SK-MEL-5 (cell line): Measurements from ENCODE around the gene SALL3. TPM values are rescaled to one million over a fixed set of nuclear protein-coding genes. Genes with fewer than 3 reads are reported as not detected.

ENCODE experiments used
- DNase-seq: peaks from one replicate; pipeline ENCODE4 v3.0.0-alpha.2; 2016; ENCODE audit warnings: low read depth, low spot score
- in situ Hi-C: cut with HindIII; loops from 2 replicates; pipeline ENCODE4 v1.10.0; 2016; ENCODE audit warnings: low sequenced_read_pairs, high pct_unique_total_duplicates, low pct_unique_long_range_greater_than_20kb
- total RNA-seq: library from RNA; depleted of rRNA; stranded (reverse); fragments of >200 nt; shearing (Covaris generic); gene quantifications from 2 replicates; pipeline ENCODE4 v1.2.3, GENCODE V29; 2014; rRNA removed

The SALL3 gene
- total RNA-seq, 1 experiment from 2014 or later, result not detected

DNA sequence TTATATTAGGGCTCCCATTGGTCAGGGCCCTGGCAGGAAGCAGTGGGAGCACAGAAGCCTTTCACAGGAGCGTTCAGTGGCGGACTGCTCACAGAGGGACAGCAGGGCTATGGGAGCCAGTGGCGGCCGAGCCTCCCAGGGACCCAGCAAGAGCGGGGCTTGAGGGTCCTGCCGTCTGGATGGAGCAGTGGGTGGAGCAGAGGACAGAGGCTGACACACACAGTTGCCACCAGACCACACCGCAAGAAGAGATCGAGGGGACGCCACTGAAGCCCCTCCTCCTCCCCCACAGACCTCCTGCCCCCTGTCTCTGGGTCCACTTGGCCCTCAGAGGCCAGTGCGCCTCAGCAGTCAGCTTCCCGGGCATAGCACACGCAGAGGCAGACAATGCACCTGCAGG, 39.3 kb downstream of the SALL3 start:
- no peak for DNase-seq
- in situ Hi-C loops, result no loop called here

- no peak for DNase-seq
- in situ Hi-C loops, result no loop called here
These were observed 40.3 kb downstream of the SALL3 start for GRCh38 chr18:79019881-79020280.

GRCh38 chr18:79022603-79023002, 43.0 kb downstream of the SALL3 start:
- in situ Hi-C loops, result no loop called here
- no peak for DNase-seq

DNA sequence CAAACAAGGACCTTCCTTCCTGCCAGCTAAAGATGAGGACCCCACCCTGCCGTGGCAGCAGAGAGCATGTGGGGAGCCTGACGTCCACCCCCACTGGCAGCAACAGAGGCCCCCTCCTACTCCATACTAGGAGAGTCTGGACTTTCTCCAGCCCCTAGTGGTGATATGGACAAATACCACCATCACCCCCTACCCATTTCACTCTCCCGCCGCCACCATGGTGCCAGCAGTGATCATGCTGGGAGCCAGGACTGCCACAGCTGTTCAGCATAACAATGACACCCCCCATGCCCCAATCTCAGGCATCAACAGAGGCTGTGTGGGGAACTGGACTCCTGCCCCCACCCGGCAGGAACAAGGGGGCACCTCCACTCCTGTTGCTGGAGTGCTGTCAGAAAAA, 46.9 kb downstream of the SALL3 start:
- no peak for DNase-seq
- in situ Hi-C loops, result no loop called here

GRCh38 chr18:79030680-79031079, 51.1 kb downstream of the SALL3 start:
- in situ Hi-C loops, result no loop called here
- DNase-seq, result no peak

DNA sequence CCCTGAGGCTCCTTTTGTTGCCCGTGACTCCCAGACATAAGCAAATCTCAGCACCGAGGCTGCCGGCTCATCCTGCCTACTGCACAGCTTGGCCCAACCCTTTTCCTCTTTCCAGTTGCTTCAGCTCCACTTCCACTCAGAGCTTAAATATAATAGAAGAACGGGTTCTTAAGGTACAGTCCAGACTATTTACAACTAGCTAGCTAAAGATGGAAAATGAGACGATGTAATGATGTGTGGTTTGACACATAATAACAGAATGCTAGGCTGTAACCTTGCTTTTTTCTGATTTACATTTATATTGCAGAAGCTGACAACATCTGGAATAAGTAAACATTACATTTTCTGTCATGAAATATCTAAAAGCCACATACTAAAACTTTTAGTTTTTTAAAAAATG, 62.7 kb downstream of the SALL3 start:
- DNase-seq, result no peak
- in situ Hi-C loops, result no loop called here

DNA sequence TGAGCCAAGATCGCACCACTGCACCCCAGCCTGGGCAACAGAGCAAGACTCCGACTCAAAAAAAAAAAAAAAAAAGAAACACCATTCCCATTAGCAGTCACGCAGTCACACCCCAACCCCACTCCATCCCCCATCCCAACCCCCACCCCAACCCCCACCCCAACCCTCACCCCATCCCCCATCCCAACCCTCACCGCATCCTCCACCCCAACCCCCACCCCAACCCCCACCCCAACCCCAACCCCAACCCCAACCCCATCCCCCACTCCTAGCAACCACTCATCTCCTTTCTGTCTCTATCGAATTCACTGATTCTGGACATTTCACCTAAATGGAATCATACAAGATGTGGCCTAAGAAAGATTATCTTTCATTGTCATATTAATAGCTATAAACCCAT, 63.7 kb downstream of the SALL3 start:
- in situ Hi-C loops, result no loop called here
- DNase-seq, result no peak

DNA sequence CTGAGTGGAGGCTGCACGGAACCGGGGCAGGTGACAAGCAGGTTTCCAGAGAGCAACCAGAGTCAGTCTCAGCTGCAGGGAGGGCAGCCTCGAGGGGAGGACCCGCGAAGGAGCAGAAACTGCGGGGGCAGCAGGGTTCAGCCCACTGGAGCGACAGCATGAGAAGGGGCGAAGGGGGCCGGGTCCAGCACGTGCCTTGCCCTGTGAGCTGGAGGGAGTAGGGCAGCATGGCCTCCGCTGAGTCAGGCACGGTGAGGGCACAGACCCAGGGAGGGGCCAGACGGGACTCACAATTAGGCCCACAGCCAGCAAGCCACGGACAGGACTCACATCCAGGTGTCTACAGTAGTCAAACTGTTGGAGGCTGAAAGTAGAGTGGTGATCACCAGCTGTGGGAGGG, 66.9 kb downstream of the SALL3 start:
- in situ Hi-C loops, result no loop called here
- DNase-seq, result no peak

- in situ Hi-C loops, result no loop called here
- no peak for DNase-seq
These were observed 68.1 kb downstream of the SALL3 start for GRCh38 chr18:79047556-79048244.

DNA sequence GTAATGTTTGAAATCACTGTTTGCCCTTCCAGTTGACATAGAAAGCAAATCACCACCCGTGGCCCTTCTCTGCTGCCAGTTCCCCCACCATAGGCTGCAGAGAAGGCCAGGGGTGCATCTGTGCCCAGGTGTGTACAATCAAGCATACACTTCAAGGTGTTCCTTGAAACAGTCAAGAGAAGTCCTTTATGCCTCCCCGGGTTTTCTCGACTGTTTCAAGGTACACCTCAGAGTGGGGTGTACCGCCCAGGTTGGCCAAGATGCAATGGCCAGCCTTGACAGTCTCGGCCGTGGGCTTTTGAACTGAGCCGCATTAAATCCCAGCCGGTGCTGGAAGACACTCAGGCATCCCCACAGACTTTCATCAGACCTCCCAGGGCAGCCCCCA, 68.6 kb downstream of the SALL3 start:
- in situ Hi-C loops, result no loop called here
- DNase-seq, result no peak

- DNase-seq, result no peak
- in situ Hi-C loops, result no loop called here
These were observed 69.9 kb downstream of the SALL3 start for GRCh38 chr18:79049506-79049905.

Other genes starting within 250 kb of the SALL3 start
- 6.7 and 6.8 TPM in 2 replicates for gene ATP9B, start 89.6 kb downstream of the SALL3 start, total RNA-seq